PC-9 (cell line): Measurements from ENCODE around the gene MGAT1.

Experiments used
- CTCF ChIP-seq: fragments of 200-600 bp; sonication (generic); conservative IDR thresholded peaks from 2 replicates; pipeline ENCODE4 v1.6.1; 2017; ENCODE audit warnings: mixed run types, antibody characterized with exemption, mild to moderate bottlenecking, moderate library complexity
- EZH2 ChIP-seq: fragments of 200-600 bp; sonication (generic); IDR thresholded peaks from 2 replicates; pipeline ENCODE4 v1.8.0; 2017; ENCODE audit warnings: antibody characterized with exemption, low read depth

DNA sequence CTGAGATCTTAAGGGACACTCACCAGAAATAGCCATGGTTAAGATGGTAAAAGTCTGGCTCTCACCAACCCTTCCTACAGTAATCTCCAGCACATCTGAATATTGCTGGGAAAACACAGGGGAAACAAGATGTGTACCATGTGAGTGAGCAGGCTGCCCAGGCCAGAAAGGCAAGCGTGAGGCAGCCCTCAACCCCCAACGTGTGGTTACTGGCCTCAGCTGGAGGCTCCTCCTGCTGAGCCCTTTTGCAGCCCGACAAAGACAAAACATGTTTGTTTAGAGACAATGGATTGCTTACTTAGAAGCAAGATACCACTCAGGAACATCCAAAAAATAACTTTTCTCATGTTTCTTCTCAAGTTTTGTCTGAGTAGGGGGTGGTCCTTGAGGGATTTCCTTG is 41.8 kb upstream of the MGAT1 start:
- TF ChIP-seq CTCF (no peak), EZH2 (no peak)
